Measurements from ENCODE around the gene CFAP74.

DNA sequence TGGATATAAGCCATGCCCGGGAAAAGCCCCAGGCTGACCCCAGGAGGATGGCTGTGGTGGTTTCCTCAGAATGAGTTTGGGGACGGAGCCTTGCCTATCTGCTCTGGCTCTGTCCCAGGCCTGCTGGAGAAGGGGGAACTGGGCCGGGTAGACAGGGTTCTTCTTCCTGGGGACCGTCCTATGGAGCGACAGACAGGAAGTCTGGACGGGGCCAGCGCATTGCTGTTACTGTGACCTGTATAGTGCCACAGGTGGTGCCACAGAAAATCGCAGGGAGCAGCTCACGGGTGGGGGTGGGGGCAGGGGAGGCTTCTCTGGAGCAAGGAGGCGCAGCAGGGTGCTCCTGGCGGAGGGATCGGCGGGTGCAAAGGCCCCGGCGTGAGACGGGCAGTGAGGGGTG, 36.4 kb downstream of the CFAP74 start:
- TF ChIP-seq, protein P1, sequence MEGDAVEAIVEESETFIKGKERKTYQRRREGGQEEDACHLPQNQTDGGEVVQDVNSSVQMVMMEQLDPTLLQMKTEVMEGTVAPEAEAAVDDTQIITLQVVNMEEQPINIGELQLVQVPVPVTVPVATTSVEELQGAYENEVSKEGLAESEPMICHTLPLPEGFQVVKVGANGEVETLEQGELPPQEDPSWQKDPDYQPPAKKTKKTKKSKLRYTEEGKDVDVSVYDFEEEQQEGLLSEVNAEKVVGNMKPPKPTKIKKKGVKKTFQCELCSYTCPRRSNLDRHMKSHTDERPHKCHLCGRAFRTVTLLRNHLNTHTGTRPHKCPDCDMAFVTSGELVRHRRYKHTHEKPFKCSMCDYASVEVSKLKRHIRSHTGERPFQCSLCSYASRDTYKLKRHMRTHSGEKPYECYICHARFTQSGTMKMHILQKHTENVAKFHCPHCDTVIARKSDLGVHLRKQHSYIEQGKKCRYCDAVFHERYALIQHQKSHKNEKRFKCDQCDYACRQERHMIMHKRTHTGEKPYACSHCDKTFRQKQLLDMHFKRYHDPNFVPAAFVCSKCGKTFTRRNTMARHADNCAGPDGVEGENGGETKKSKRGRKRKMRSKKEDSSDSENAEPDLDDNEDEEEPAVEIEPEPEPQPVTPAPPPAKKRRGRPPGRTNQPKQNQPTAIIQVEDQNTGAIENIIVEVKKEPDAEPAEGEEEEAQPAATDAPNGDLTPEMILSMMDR (IDR thresholded peaks at IDR 0.05): no peak
- no peak for TF ChIP-seq POLR2A (IDR thresholded peaks at IDR 0.05)
